ENCODE measurements around the gene DNAJB12. TPM values are rescaled to one million over a fixed set of nuclear protein-coding genes. Genes with fewer than 3 reads are reported as not detected.

The DNAJB12 gene
- total RNA-seq, 1 donor from 2014 or later = 32.1 TPM

- no peaks in the 10 kb centered on the region for H3K9me3 Mint-ChIP-seq
- H3K4me3 Mint-ChIP-seq = no peak overlapping the region
- peaks cover 32% of the 10 kb centered on the region for H3K4me1 Mint-ChIP-seq
- H3K27me3 Mint-ChIP-seq (ENCODE audit: low read depth) = no peaks in the 10 kb centered on the region
- TF ChIP-seq, protein P1, sequence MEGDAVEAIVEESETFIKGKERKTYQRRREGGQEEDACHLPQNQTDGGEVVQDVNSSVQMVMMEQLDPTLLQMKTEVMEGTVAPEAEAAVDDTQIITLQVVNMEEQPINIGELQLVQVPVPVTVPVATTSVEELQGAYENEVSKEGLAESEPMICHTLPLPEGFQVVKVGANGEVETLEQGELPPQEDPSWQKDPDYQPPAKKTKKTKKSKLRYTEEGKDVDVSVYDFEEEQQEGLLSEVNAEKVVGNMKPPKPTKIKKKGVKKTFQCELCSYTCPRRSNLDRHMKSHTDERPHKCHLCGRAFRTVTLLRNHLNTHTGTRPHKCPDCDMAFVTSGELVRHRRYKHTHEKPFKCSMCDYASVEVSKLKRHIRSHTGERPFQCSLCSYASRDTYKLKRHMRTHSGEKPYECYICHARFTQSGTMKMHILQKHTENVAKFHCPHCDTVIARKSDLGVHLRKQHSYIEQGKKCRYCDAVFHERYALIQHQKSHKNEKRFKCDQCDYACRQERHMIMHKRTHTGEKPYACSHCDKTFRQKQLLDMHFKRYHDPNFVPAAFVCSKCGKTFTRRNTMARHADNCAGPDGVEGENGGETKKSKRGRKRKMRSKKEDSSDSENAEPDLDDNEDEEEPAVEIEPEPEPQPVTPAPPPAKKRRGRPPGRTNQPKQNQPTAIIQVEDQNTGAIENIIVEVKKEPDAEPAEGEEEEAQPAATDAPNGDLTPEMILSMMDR (IDR thresholded peaks at IDR 0.05; ENCODE audit: unreplicated experiment) = no peak
- H3K36me3 Mint-ChIP-seq = no peaks in the 10 kb centered on the region
- no peak for DNase-seq (ENCODE audit: low spot score in 2 of 2, unreplicated experiment in 2 of 2)
- peak overlapping the region; percentile 52 for H3K27ac Mint-ChIP-seq
Measured at GRCh38 chr10:72315611-72316385, 38.9 kb downstream of the DNAJB12 start.

- Mint-ChIP-seq H3K4me1 (peaks cover 32% of the 10 kb centered on the region), H3K27ac (peak overlapping the region; percentile 20), H3K9me3 (no peaks in the 10 kb centered on the region), H3K4me3 (no peak overlapping the region), H3K27me3 (ENCODE audit: low read depth) (no peaks in the 10 kb centered on the region), H3K36me3 (no peaks in the 10 kb centered on the region)
- TF ChIP-seq, protein P1 (IDR thresholded peaks at IDR 0.05; ENCODE audit: unreplicated experiment) = no peak
- DNase-seq (ENCODE audit: low spot score in 2 of 2, unreplicated experiment in 2 of 2) = no peak
Measured at GRCh38 chr10:72315054-72315453, 39.7 kb downstream of the DNAJB12 start.

GRCh38 chr10:72314263-72314662 is 40.5 kb downstream of the DNAJB12 start:
- no peak overlapping the region for H3K4me3 Mint-ChIP-seq
- peaks cover 34% of the 10 kb centered on the region for H3K4me1 Mint-ChIP-seq
- no peaks in the 10 kb centered on the region for H3K36me3 Mint-ChIP-seq
- no peak for DNase-seq (ENCODE audit: low spot score in 2 of 2, unreplicated experiment in 2 of 2)
- TF ChIP-seq, protein P1 (IDR thresholded peaks at IDR 0.05; ENCODE audit: unreplicated experiment) = no peak
- H3K9me3 Mint-ChIP-seq = no peaks in the 10 kb centered on the region
- no peak overlapping the region for H3K27ac Mint-ChIP-seq
- H3K27me3 Mint-ChIP-seq (ENCODE audit: low read depth) = no peaks in the 10 kb centered on the region

DNA sequence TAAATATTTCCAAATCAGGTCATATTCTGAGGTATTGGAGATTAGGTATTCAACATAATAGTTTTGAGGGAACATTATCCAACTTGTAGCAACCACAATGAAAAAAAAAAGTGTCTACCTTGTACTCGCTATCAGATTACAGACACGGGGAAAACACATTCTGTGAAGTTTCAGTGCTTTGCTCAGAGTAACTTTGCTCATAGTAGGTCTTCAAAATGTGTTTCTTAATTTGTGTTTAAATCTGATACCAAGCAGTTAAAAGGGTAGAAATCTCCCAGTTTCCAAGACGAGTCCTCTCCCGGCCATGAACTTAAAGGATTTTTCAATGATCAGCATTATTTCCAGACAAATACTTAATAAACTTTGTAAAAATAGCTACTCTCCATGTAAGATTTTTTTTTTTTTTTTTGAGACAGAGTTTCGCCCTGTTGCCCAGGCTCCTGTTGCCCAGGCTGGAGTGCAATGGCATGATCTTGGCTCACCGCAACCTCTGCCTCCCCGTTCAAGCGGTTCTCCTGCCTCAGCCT is 41.8 kb downstream of the DNAJB12 start:
- TF ChIP-seq, protein P1 (IDR thresholded peaks at IDR 0.05; ENCODE audit: unreplicated experiment) = no peak
- Mint-ChIP-seq H3K9me3 (no peaks in the 10 kb centered on the region), H3K4me3 (no peak overlapping the region), H3K27ac (no peak overlapping the region), H3K27me3 (ENCODE audit: low read depth) (no peaks in the 10 kb centered on the region), H3K36me3 (no peaks in the 10 kb centered on the region), H3K4me1 (peaks cover 38% of the 10 kb centered on the region)
- DNase-seq (ENCODE audit: low spot score in 2 of 2, unreplicated experiment in 2 of 2) = no peak

GRCh38 chr10:72311667-72312066 is 43.1 kb downstream of the DNAJB12 start:
- TF ChIP-seq, protein P1 (IDR thresholded peaks at IDR 0.05; ENCODE audit: unreplicated experiment) = no peak
- Mint-ChIP-seq H3K27ac (no peak overlapping the region), H3K27me3 (ENCODE audit: low read depth) (no peaks in the 10 kb centered on the region), H3K36me3 (no peaks in the 10 kb centered on the region), H3K4me3 (no peak overlapping the region), H3K9me3 (no peaks in the 10 kb centered on the region), H3K4me1 (peaks cover 38% of the 10 kb centered on the region)
- DNase-seq (ENCODE audit: low spot score in 2 of 2, unreplicated experiment in 2 of 2) = no peak

All from mesothelial cell of epicardium (in vitro differentiated cells).